Measurements from ENCODE around the gene ANKFY1. TPM values are rescaled to one million over a fixed set of nuclear protein-coding genes. Genes with fewer than 3 reads are reported as not detected.

Gene ANKFY1
- polyA plus RNA-seq, 3 donors = 13.5 to 46.1 (median 21.7) TPM

GRCh38 chr17:4267402-4267801, 3.6 kb upstream of the ANKFY1 start:
- H3K4me3 ChIP-seq (replicated peaks in 1 of 3; ENCODE audit: low read depth in 2 of 3, low read length in 3 of 3) = no peak overlapping the region
- no peak overlapping the region for H3K4me2 ChIP-seq (replicated peaks; ENCODE audit: extremely low read depth, low read length, poor library complexity, severe bottlenecking)
- H3K79me2 ChIP-seq (ENCODE audit: insufficient read depth, low read length) = peaks cover 22% of the 10 kb centered on the region
- DNase-seq = no peak
- no peaks in the 10 kb centered on the region for H3K27me3 ChIP-seq (ENCODE audit: control insufficient read depth in 2 of 2, insufficient read depth in 2 of 2, low read length in 2 of 2)
- peaks cover 11 to 45% of the 10 kb centered on the region in 2 donors for H3K36me3 ChIP-seq (replicated peaks in 1 of 2; ENCODE audit: control insufficient read depth in 1 of 2, insufficient read depth in 2 of 2, low read length in 2 of 2)
- Mint-ChIP-seq H3K27ac (peak overlapping the region in 1 of 7 donors; percentile 37), H3K4me3 (no peak overlapping the region), H3K4me1 (peaks cover 19% of the 10 kb centered on the region), H3K36me3 (peaks cover 22 to 36% of the 10 kb centered on the region in 2 donors), H3K9me3 (no peaks in the 10 kb centered on the region), H3K27me3 (ENCODE audit: low read depth in 3 of 3) (peaks cover 0 to 7% (median 4%) of the 10 kb centered on the region in 3 donors)
- H4K20me1 ChIP-seq (ENCODE audit: insufficient read depth, low read length) = peaks cover 10% of the 10 kb centered on the region
- H3K27ac ChIP-seq (ENCODE audit: low read depth in 1 of 2, low read length in 2 of 2) = no peak overlapping the region
- intact Hi-C loops (cut with micrococcal nuclease) = no loop called here
- no peak overlapping the region for H3K9ac ChIP-seq (ENCODE audit: insufficient read depth, low read length, poor library complexity, severe bottlenecking)
- no peaks in the 10 kb centered on the region for H3K9me3 ChIP-seq (replicated peaks in 1 of 2; ENCODE audit: control insufficient read depth in 1 of 2, insufficient read depth in 1 of 2, low read length in 2 of 2)
- peaks cover 15 to 18% of the 10 kb centered on the region in 2 donors for H3K4me1 ChIP-seq (ENCODE audit: control insufficient read depth in 1 of 2, insufficient read depth in 2 of 2, low read length in 2 of 2)
- TF ChIP-seq, protein P1, sequence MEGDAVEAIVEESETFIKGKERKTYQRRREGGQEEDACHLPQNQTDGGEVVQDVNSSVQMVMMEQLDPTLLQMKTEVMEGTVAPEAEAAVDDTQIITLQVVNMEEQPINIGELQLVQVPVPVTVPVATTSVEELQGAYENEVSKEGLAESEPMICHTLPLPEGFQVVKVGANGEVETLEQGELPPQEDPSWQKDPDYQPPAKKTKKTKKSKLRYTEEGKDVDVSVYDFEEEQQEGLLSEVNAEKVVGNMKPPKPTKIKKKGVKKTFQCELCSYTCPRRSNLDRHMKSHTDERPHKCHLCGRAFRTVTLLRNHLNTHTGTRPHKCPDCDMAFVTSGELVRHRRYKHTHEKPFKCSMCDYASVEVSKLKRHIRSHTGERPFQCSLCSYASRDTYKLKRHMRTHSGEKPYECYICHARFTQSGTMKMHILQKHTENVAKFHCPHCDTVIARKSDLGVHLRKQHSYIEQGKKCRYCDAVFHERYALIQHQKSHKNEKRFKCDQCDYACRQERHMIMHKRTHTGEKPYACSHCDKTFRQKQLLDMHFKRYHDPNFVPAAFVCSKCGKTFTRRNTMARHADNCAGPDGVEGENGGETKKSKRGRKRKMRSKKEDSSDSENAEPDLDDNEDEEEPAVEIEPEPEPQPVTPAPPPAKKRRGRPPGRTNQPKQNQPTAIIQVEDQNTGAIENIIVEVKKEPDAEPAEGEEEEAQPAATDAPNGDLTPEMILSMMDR (IDR thresholded peaks at IDR 0.05) = no peak
- 100% methylated on average over 8 of the region's 8 CpGs for WGBS (ENCODE audit: insufficient coverage)
- no peak overlapping the region for H2AFZ ChIP-seq (ENCODE audit: insufficient read depth, low read depth, low read length, poor library complexity, severe bottlenecking)

DNA sequence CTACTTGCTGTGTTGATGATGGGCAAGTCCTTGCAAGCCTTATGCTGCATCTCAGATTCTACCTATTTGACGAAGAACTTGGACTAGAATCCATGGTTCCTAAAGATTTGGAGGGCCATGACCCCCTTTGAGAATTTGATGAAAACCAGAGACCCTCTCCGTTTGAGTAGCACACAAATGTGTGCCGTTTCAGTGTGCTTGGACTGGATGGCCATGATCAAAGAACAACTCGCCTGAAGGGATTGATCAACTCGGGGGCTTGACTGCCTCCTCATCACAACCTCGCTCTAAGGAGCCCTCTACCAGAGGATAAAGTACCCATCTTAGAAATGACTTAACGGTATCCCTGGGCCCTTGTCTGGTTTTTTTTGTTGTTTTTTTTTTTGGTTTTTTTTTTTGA, 2.8 kb upstream of the ANKFY1 start:
- Mint-ChIP-seq H3K4me1 (peaks cover 27% of the 10 kb centered on the region), H3K4me3 (no peak overlapping the region), H3K36me3 (peaks cover 19 to 33% of the 10 kb centered on the region in 2 donors), H3K27ac (no peak overlapping the region), H3K27me3 (ENCODE audit: low read depth in 3 of 3) (peaks cover 0 to 7% (median 4%) of the 10 kb centered on the region in 3 donors), H3K9me3 (no peaks in the 10 kb centered on the region)
- no peaks in the 10 kb centered on the region for H3K27me3 ChIP-seq (ENCODE audit: control insufficient read depth in 2 of 2, insufficient read depth in 2 of 2, low read length in 2 of 2)
- no peaks in the 10 kb centered on the region for H3K9me3 ChIP-seq (replicated peaks in 1 of 2; ENCODE audit: control insufficient read depth in 1 of 2, insufficient read depth in 1 of 2, low read length in 2 of 2)
- H3K9ac ChIP-seq (ENCODE audit: insufficient read depth, low read length, poor library complexity, severe bottlenecking) = peak overlapping the region; percentile 8
- no peak overlapping the region for H3K4me2 ChIP-seq (replicated peaks; ENCODE audit: extremely low read depth, low read length, poor library complexity, severe bottlenecking)
- H3K4me3 ChIP-seq (replicated peaks in 1 of 3; ENCODE audit: low read depth in 2 of 3, low read length in 3 of 3) = no peak overlapping the region
- intact Hi-C loops (cut with micrococcal nuclease) = no loop called here
- TF ChIP-seq, protein P1 (IDR thresholded peaks at IDR 0.05) = no peak
- peaks cover 5 to 41% of the 10 kb centered on the region in 2 donors for H3K36me3 ChIP-seq (replicated peaks in 1 of 2; ENCODE audit: control insufficient read depth in 1 of 2, insufficient read depth in 2 of 2, low read length in 2 of 2)
- peaks cover 19% of the 10 kb centered on the region for H4K20me1 ChIP-seq (ENCODE audit: insufficient read depth, low read length)
- peaks cover 31% of the 10 kb centered on the region for H3K79me2 ChIP-seq (ENCODE audit: insufficient read depth, low read length)
- WGBS (ENCODE audit: insufficient coverage) = 80% methylated on average over 5 of the region's 7 CpGs
- H3K27ac ChIP-seq (ENCODE audit: low read depth in 1 of 2, low read length in 2 of 2) = no peak overlapping the region
- H2AFZ ChIP-seq (ENCODE audit: insufficient read depth, low read depth, low read length, poor library complexity, severe bottlenecking) = no peak overlapping the region
- H3K4me1 ChIP-seq (ENCODE audit: control insufficient read depth in 1 of 2, insufficient read depth in 2 of 2, low read length in 2 of 2) = peaks cover 16 to 27% of the 10 kb centered on the region in 2 donors
- no peak for DNase-seq
